Stimulated activated CD8-positive, alpha-beta memory T cell treated with anti-CD3 and anti-CD28 coated beads, Interleukin-4, amount 100 ng/mL, for 24 hours (primary cell): ENCODE data around the gene DUOX2.
"Not testable (repeated sequence)": the region's sequence is repeated elsewhere in the genome, so short reads cannot be mapped to it uniquely, and the experiment has no call there.

Source experiments
- DNase-seq: peaks from one replicate; pipeline ENCODE4 v3.0.0-alpha.2; 2020; ENCODE audit warnings: low read depth

DUOX2 gene

DNA sequence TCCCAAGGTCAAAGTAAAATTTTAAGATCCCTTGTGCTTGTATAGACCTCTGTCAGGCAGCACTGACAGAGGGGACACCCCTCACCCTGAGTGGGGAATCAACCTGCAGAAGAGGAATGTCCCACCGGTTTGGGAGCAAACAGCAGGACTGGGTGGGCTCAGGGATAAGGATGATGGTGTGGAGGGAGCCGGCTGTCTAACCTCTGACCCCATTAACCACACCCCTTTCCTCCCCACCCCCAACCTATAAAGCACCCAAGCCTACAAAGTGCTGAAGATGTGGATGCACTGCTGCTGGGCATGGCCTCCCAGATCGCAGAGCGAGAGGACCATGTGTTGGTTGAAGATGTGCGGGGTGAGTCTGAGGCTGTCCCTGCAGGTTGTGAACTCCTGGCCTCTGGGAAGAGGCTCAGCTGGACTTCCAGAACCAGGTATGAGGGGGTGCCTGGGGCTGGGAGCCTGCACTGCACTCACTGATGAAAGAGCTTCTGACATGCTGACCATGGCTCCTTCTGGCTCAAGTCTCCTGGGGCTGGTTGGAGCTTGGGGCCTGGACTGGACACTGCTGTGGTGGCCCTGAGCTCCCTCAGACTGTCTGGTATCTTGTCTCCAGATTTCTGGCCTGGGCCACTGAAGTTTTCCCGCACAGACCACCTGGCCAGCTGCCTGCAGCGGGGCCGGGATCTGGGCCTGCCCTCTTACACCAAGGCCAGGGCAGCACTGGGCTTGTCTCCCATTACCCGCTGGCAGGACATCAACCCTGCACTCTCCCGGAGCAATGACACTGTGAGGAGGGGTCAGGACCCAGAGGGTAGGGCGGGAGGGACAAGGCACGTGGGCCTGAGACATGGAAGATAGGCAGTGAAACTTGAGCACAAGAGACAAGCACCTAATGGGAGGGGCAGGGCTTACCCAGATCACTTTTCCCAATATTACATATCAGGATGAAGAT, 25.1 kb upstream of the DUOX2 start:
- no peak for DNase-seq

DNA sequence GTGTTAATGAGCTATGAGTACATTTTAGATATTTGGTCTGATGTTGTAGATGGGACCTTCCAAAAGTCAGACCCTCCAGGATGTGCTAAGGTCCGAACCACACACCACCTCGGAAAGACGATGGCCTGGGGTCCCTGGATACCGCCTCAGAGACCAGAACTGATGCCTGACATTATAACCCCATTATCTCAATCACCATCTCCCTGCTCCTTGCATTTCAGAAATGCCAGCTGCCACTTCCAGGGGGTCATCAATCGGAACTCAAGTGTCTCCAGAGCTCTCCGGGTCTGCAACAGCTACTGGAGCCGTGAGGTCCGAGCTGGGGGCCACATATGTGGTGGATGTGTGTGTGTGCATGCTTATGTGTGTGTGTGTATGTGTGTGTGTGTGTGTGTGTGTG, 23.7 kb upstream of the DUOX2 start:
- no peak for DNase-seq

DNA sequence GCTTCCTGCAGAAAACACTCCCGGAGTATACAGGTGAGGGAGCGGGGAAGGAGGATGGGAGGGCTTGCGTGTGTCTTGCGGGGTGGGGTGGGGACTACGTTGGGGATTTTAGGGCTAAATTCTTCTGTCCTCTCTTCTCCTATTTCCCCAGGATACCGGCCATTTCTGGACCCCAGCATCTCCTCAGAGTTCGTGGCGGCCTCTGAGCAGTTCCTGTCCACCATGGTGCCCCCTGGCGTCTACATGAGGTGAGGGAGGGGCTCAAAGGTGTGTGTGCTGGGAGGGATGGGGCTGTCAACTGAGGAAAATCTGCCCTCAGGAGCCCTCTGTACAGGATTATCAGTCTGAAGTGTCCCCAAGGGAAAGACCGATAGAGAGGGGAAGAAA, 22.4 kb upstream of the DUOX2 start:
- no peak for DNase-seq

DNA sequence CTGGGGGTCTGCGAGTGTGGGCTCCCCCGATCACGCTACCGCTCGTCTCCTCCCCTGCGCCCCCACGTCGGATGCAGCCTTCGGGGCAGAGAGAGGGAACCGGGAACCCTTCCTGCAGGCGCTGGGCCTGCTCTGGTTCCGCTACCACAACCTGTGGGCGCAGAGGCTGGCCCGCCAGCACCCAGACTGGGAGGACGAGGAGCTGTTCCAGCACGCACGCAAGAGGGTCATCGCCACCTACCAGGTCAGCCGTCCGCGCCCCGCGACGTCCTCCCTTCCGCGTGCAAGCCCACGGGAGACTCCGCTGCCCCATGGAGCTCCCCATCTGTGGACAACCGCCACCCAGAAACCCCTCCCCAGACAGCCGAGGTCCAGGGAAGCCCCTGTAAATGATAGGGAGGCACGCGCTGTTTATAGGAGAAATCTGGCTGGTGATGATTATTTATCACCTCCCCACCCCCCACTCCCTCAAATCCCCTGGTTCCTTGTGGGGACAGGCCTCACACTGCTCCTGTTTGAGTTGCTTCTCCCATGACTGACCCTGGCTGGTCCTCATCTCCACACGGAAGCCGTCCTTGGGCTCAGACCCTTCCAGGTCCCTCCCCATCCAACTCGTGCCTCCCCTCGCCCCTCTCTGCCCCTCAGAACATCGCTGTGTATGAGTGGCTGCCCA, 21.9 kb upstream of the DUOX2 start:
- not testable (repeated sequence) for DNase-seq

DNA sequence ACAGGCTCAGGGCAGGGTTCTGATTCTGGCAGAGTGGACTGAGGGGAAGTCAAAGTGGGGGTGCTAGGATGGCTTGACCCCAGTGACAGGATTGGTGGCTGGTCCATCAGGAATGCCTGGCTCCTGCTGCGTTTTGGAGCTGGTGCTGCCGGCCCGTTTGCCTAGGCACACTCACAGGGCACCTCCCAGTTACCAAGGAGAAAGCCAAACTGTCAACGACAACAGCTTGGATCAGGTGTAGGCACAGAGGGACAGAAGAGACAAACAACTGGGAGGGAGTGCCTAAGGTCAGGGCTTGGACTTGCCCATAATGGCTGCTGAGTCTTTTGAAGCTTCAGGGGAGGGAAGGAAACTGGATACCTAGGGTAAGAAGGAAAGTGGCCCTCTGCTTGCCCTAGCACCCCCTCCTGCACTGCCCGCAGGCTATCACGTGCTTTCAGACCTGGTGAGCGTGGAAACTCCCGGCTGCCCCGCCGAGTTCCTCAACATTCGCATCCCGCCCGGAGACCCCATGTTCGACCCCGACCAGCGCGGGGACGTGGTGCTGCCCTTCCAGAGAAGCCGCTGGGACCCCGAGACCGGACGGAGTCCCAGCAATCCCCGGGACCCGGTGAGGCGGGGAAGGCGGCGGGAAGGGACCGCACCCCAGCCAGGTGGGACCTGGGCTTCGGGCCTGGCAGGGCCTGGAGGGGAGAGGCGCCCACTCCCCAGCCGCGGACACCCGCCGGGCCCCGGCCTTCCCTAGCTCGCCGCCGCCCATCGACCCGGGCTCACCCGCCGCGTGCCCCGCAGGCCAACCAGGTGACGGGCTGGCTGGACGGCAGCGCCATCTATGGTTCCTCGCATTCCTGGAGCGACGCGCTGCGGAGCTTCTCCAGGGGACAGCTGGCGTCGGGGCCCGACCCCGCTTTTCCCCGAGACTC, 21.0 kb upstream of the DUOX2 start:
- no peak for DNase-seq

GRCh38 chr15:45134046-45134445, 20.1 kb upstream of the DUOX2 start:
- no peak for DNase-seq

GRCh38 chr15:45133561-45133920, 19.6 kb upstream of the DUOX2 start:
- DNase-seq: no peak

DNA sequence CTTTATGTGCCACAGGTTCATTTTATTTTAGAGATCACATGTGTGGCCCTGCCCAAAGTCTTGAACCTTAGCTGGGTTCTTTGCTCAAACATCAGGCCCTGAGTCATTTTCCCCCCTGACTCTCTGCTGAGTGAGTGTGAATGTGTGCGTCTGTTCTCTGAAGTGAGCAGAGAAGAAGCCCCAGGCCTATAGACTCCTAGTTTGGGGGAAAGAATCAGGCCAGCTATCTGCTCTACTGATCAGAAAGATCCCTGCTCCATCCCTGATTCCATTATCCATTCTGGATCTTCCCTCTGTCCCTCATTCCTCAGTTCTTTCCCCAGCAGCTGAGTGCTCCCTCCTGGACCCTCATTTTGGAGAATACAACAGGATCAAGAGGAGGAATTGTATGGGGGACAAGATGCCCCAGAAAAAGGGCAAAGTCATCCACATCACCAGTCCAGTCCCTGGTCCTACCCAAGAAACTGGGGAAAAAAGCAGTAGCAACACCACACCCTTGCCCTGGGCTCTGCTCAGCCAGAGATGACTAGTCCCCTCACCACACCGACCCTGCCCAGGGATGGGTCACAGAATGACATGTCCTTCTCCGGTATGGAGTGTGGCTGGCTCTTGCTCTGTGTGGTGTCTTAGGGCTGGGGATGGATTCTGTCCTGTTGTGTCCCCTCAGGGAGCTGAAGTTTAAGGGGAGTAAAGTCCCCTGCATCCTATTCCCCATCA, 19.0 kb upstream of the DUOX2 start:
- no peak for DNase-seq

DNA sequence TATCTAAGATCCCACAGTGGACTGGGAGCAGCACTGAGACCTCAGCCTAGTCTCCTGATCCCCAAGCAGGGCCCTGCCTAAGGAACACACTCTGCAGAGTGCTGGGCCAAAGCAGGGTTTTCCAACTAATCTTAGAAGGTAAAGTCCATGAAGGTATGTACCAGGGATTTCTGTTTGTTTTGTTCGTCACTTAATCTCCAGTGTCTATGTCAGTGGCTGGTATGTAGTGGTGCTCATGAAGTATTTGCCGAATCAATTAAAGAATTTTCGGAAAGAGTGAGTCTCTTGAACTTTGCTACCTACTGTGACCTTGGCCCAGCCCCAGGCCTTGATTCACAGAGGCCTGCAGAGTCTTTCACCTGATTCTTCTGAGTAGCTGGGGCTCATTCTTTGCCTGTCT, 17.5 kb upstream of the DUOX2 start:
- DNase-seq: no peak

- DNase-seq: no peak
Measured at GRCh38 chr15:45130291-45131000, 16.5 kb upstream of the DUOX2 start.

GRCh38 chr15:45129651-45130129, 15.7 kb upstream of the DUOX2 start, which contains the start of the genes DUOX1 and DUOXA1:
TSS of gene DUOX1 (plus strand) at chr15:45129994. CDS start at chr15:45131967, 1,973 bp downstream.
TSS of gene DUOXA1 (minus strand) at chr15:45129879. CDS start at chr15:45123014, 6,865 bp downstream.
- DNase-seq: no peak

DNA sequence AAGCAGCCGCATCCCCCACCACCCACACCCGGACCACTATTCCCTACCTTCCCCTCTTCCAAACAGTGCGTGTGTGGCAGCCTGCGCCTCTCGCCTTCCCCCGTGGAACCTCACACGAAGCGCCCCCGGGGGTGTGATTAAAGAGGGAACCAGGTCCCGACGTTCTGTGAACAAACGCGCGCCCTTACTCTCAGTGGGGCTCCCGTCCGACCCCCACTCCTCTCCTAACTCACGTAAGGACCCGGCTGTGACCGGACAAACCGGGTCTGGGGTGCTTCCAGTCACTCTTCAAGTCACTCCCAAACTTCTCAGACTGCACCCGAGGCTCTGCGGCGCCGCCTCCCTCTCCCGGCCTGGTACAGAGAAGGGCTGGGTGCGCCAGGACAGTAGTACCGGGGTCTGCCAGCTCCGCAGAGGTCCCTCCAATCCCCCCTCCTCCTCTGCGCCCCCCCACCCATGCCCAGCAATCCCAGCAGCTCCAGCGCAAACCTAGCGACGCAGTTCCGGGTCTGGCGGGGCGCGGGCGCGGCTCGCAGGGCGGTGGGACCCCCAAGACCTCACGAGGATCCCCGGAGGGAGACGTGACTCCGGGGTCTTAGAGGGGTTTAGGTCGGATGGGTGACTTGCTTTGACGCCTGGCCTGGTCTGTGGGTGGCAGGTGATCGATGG, 15.1 kb upstream of the DUOX2 start:
- no peak for DNase-seq

DNA sequence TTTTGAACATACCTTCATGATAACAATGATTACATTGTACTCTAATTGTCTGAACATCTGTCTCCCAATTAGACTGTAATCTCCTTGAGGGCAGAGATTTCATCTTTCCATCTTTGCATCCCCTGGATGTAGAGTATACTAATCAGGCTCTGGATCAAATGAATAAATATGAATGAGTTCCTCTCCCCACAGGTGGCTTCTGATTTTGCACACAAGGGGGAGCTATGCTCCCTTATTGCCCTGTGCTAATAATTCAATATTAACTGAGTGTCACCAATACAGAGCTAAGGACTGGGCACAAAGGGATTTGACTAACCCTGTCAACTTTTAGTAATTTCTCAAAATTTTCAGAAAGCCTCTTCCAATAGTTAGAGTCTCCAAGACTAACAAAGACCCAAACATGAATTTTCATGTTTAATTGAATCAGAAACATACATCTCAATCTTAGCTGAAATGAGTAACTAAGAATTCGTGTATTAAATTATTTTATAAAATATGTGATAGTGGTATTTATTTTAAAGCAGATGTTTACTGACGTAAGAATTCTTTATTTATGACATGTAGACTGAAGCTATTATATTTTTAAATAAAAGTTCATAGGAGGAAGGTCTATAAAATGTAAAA, 12.7 kb upstream of the DUOX2 start:
- DNase-seq: no peak

GRCh38 chr15:45123397-45123796, 9.4 kb upstream of the DUOX2 start:
- no peak for DNase-seq

GRCh38 chr15:45122719-45123118, 8.7 kb upstream of the DUOX2 start:
- no peak for DNase-seq

DNA sequence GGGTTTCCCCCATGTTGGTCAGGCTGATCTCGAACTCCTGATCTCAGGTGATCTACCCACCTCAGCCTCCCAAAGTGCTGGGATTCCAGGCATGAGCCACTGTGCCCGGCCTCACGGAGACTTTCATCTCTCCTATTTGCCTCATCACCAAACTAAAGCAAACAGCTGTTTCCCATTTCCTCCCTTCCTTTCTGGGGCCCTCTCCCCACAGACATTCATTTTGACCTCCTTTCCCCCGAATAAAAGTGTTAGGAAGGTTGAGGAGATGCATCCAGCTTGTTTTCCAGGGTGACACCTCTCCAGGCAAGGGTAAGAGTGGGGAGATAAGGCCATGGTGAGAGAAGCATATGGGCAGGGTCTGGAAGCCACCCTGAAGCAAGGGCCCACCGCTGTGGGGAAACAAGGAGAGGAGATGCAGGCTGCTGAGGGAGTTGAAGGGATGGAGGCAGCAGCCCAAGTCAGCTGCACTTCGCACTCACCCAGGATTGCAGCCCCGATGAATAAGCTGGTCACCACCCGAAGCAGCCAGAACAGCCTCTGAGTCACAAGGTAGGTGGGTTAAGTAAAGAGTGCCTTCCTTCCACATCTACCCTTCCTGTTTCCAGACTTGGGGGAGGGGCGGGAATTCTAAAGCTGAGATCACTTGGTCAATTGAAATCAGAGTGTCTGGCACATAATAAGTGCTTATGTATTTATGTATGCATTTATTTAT, 7.9 kb upstream of the DUOX2 start:
- DNase-seq: no peak

DNA sequence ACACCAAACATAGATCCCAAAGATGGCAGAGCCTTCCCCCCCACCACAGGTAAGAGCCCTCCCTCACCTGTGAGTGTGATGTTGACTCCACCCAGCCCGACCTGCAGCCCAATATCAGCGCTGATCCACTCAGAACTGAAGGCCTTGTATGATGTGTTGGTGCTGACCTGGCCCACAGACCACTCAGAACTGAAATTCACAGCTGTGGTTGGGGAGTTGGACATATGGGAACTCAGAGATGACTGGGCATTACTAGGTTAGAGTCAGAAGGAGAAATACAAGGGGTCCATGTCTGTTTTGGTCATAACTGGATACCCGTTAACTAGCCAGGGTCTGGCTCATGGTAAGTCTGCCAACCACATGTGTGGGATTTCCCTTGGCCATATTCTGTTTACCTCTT, 7.0 kb upstream of the DUOX2 start:
- DNase-seq: no peak

GRCh38 chr15:45120081-45120972, 6.4 kb upstream of the DUOX2 start:
- DNase-seq: no peak
